ENCODE data around the gene RAB11FIP3.

The RAB11FIP3 gene

DNA sequence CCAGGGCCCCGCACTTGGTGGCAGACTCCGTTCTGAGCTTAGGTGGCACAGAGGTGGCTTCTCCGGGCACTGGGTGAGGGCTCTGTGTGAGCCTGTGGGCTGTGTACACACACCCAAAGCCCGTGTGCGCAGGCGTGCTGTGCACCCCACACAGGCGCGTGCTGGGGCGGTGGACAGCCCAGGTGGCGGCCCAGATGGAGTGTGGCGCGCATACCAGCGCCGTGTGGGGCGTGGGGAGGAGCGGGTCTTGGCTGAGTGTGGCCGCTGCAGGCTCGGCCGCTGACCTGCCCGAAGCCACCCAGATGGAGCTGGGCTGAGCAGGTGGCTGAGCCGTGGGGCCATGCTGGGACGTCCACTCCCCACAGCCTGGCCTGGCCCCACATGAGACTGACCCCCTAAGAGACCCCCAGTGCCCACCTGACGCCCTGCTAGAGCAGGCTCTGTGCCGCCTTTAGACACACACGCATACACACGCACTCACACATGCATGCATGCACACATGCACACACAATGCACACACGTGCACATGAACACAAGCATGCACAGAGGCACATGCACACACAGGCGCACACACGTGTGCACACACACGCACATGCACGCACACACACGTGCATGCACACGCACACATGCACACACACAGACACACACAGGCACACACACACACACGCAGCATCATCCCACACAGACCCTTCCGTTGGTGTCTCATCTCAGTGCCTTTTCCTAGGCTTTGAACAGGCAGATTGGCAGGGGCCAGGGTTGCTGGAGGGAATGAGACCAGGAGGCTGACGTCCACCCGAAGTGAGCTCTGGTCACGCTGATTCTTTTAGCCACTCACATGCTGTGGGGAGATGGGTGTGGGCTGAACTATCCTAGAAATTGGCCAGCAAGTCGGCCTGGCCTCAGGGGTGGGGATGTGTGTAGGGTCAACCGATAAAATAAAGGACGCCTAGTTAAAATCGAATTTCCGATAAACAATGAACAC, 136.8 kb downstream of the RAB11FIP3 start:
- no peak for DNase-seq

DNA sequence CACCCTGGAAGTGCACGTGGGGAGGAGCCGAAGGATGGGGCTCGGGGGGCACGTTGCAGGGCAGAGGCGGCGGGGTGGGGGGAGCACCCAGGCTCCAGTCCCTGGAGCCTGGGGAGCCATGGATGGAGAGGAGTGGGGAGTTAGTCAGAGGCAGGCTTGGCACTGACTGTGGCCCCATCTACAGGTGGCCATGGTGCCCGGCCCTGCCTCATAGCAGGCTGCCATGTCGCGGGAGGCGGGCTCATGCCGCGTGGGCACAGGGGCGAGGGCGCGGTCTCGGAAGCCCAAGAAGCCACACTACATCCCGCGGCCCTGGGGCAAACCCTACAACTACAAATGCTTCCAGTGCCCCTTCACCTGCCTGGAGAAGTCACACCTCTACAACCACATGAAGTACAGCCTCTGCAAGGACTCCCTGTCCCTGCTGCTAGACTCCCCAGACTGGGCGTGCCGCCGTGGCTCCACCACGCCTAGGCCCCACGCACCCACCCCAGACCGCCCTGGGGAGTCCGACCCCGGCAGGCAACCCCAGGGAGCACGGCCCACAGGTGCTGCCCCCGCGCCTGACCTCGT, 137.7 kb downstream of the RAB11FIP3 start:
- no peak for DNase-seq

GRCh38 chr16:564690-565418, 139.4 kb downstream of the RAB11FIP3 start:
- no peak for DNase-seq

DNA sequence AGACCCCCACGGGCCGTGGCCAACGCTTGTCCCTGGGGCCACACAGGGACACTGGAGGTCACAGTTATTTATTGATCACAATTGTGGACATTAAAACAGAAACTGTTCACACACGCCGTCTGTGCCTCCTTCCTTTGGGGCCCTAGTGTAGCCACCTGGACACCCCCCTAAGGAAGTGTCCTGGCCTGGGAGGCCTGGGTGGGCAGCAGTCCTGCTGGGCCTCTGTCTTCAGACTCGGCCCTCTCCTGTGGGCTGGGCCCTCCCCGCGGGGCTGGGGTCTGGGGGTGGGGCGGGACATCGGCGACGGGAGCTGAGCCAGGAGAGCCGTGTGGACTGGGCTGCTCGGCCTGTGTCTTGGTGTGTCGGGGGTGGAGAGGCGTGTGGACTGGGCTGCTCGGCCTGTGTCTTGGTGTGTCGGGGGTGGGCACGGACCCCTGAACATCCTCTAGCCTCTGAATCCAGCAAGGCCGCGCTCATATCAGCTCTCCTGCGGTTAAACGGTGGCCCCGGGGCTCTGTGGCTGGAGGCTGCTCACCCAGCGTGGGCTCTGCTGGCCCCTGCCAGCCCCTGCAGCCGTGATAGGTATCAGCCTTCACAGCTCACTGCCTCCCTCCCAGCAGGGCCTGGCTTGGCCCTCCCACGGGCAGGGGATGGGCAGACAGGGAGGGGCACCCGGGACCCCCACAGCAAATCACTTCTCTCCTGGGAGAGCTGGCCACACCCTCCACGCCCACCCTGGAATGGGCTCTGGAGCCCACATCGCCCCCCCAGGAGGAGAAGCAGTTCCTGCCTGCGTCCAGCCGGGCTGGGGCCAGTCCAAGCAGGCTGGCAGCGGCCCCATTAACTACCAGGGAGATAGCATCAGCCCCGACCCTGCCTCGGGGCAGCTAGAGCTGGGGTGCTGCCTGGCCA, 140.2 kb downstream of the RAB11FIP3 start:
- DNase-seq, result no peak

DNA sequence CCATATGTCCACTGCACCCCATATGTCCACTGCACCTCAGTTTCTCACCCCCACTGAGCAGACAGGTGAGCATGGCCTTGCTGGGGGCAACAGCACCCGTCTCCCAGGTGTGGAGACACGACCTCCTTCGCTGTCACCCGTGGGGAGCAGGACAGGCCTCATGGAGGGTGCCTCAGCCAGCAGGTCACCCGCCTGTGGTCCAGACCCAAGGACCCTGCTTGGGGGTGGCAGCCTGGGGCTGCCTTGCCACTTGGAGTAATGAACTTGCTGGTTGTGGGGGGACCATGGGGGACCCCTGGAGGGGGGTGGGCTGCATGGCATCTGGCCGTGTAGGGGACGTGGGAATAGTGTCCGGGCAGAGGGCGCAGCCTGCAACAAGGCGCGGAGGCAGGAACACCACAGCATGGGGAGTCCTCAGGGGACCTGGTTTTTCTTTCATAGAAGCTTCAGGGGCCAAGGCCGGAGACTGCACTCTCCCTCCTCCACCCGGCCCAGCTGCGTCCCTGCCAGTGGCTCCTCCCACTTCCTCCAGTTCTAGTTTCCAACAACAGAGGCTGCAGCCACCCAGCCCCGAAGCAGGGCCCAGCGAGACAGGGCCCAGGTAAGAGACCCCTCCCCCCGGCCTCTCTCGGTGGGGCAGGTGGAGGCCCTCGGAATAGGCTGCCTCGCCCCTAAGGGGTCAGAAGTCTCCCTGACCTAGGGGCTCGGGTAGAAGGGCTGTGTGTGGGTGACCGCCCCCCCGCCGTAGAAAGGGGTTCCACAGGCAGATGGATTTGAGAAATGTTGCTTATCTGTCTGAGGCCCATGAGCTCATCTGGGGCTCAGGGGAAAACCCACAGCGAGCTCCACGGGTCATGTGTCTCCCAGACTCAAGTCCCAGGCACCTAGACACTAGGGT, 141.3 kb downstream of the RAB11FIP3 start, which contains the start of gene NHLRC4:
Gene NHLRC4, plus strand, starts transcription at position 531 of the 898 bp plus-strand sequence. CDS start 1,043 bp downstream, outside the sequence.
- peak in 2 of 56 donors; percentile 17 to 26 for DNase-seq

GRCh38 chr16:567373-568256, 142.2 kb downstream of the RAB11FIP3 start:
- no peak for DNase-seq

DNA sequence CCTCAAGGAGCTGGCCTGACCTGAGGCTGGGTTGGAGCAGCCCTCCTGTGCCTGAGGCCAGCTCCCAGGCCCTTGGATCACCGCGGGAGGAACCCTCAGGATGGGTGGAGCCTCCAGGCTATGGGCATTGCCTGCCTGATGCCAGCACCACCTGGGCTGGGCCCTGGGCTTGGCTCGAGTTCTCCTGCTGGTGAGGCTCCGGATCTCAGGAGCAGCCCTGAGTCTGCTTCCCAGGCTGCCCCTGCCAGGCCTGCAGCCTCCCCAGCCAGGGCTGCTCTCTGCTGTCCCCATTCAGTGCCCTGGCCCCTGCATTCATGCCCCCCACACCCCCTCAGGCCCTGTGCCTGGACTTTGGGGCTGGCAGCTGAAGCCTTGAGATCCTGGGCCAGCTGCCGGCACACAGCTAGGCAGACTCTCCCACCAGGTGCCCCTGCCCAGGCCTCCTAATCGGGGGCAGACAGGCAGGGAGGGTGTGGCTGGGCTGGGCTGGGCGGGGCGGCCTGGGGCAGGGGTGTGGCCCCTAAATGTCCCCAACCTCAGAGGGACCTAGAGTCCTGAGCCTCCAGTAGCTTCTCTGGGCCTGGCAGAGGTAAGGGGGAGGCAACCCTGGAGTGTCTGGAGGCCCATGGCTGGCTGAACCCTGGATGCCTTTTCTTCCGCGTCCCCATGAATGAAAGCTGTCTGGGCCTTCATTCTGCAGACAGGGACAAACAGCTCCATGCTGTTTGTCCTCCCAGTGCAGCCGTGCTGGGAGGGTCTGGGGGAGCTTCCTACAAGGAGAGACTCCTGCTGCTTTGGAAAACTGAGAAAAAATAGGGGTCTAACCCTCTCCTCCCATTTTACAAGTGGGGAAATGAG, 143.2 kb downstream of the RAB11FIP3 start:
- no peak for DNase-seq

- DNase-seq, result peak in 48 of 56 donors; percentile 17 to 77 (median 52)
These were observed 144.2 kb downstream of the RAB11FIP3 start, which contains the start of gene PIGQ for GRCh38 chr16:569445-570254. PIGQ (plus strand) TSS chr16:569968; CDS start chr16:574075, 4,107 bp downstream.

All from amygdala (tissue), 56 donors.